GM19463 (cell line): ENCODE data around the gene GPR65.
"Not testable (repeated sequence)": the region's sequence is repeated elsewhere in the genome, so short reads cannot be mapped to it uniquely, and the experiment has no call there.

ENCODE experiments used
- ATAC-seq: cut with Tn5 transposase; IDR thresholded peaks from one replicate; pipeline ENCODE4 v1.9.1; 2021; ENCODE audit warnings: mild to moderate bottlenecking, moderate library complexity; ENCODE audit not compliant: unreplicated experiment

Gene GPR65

DNA sequence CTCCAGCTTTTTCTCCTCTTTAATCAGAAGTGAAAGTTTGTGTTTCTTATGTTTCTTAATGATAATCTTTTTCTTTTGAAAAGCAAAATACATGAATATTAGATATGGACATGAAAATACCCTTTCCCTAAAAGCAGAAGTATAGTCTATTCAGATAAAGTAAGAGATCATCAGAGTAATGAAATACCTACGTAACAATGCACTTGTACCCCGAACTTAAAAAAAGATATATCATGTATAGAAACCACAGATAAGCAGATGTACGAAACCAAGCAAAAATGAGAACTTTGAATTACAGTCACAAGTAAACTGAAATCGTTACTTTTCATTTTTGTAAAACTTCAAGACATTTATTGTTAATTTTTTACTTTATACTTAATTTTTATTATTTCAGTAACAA lies 1.5 kb upstream of the GPR65 start:
- ATAC-seq = no peak

- ATAC-seq = no peak
Measured at GRCh38 chr14:88004506-88005036, 364 bp upstream of the GPR65 start.

- ATAC-seq = peak; percentile 89
Measured at GRCh38 chr14:88005978-88006851, 1.3 kb downstream of the GPR65 start.

GRCh38 chr14:88007608-88008007 lies 2.7 kb downstream of the GPR65 start:
- ATAC-seq = no peak

DNA sequence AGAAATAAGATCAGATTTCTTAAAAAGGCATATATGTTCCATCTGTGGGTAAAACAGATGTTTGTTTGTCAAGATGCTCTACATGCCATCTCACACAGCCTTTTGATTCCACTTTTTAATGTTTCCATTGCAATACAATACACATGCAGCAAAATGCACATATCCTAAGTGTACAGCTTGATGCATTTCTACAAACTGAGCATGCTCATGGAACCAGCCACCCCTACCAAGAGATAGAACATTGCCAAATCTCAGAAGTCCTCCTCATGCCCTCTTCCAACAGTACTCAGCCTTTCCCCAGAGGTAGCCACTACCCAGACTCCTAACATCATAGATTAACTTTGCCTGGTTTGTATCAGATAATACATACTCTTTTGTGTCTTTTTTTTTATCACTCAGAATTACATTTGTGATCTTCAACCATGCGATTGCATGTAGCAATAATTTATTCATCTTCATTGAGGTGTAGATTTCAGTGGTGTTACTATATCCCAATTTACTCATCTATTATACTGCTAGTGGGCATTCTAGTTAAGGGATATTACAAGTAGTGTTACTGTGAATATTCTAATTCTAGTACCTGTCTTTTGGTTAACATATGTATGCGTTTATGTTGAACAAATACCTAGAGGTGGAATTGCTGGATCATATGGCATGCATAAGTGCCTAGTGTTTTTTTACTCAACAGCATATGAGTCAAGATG lies 3.3 kb downstream of the GPR65 start:
- no peak for ATAC-seq

- ATAC-seq = no peak
Measured at GRCh38 chr14:88009486-88009885, 4.6 kb downstream of the GPR65 start.

GRCh38 chr14:88010331-88010730 lies 5.4 kb downstream of the GPR65 start:
- no peak for ATAC-seq

GRCh38 chr14:88012495-88012894 lies 7.6 kb downstream of the GPR65 start:
- ATAC-seq = no peak

DNA sequence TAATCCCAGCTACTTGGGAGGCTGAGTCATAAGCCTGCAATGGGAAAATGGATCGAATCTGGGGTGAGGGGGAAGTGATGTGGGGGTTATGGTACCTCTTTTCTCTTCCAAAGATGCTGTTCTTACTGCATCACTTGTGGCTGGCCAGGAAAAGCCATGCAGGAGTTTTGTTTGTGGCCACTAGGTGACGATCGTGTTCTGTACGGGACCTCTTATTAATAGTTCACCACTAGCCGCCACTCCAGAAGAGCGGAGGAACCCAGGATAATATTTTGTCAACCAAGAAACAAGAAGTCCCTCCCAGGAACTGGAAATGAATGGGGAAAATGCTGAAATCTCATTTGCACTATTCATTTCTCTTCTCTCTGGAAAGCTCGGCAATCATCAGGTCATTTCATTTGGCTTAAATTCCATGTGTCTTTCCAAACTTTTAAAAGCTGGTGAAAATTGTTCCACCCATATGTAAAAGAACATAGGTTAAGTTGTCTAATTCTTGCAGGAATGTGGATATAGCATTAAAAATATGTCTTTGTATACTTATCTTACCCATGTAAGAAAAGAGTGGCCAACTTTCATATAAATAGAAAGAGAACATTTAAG lies 8.9 kb downstream of the GPR65 start:
- peak; percentile 95 for ATAC-seq

GRCh38 chr14:88016768-88017167 lies 11.8 kb downstream of the GPR65 start:
- ATAC-seq = no peak

- ATAC-seq = no peak
Measured at GRCh38 chr14:88017535-88017934, 12.6 kb downstream of the GPR65 start.

GRCh38 chr14:88023658-88024187 lies 18.8 kb downstream of the GPR65 start:
- no peak for ATAC-seq

DNA sequence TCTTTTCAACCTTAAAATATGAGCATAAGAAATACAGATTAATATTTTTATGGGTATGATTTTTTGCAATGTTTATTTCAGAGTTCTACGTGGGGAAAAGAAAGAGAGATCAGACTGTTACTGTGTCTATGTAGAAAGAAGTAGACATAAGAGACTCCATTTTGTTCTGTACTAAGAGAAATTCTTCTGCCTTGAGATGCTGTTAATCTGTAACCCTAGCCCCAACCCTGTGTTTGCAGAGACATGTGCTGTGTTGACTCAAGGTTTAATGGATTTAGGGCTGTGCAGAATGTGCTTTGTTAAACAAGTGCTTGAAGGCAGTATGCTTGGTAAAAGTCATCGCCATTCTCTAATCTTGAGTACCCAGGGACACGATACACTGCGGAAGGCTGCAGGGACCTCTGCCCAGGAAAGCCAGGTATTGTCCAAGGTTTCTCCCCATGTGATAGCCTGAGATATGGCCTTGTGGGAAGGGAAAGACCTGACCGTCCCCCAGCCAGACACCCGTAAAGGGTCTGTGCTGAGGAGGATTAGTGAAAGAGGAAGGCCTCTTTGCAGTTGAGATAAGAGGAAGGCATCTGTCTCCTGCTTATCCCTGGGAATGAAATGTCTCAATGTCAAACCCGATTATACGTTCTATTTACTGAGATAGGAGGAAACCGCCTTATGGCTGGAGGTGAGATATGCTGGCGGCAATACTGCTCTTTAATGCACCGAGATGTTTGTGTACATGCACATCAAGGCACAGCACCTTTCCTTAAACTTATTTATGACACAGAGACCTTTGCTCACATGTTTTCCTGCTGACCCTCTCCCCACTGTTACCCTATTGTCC lies 19.5 kb downstream of the GPR65 start:
- ATAC-seq = not testable (repeated sequence)

GRCh38 chr14:88025313-88025712 lies 20.4 kb downstream of the GPR65 start:
- no peak for ATAC-seq

- no peak for ATAC-seq
Measured at GRCh38 chr14:88026890-88027289, 22.0 kb downstream of the GPR65 start.

GRCh38 chr14:88029500-88029899 lies 24.6 kb downstream of the GPR65 start:
- no peak for ATAC-seq

- no peak for ATAC-seq
Measured at GRCh38 chr14:88030079-88030478, 25.1 kb downstream of the GPR65 start.

GRCh38 chr14:88030892-88031291 lies 26.0 kb downstream of the GPR65 start:
- ATAC-seq = no peak

DNA sequence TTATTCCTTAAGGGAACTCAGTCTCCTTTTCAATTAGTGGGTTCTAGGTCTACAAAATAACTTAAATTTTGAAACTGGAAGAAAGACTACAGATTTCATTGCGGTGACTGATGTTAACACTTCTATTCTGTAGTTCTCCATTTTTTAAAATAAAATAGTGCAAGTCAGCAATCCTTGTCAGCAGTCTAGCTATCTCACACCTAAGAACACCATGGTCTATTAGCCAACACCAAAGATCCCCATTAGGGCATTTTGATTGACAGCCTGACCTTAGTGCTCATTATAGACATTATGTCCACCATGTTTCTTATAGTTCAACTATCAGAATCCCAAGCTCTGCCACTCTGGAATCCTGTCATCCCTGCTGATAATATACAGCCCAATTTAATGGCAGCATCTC lies 27.4 kb downstream of the GPR65 start:
- no peak for ATAC-seq

GRCh38 chr14:88034076-88034475 lies 29.1 kb downstream of the GPR65 start:
- no peak for ATAC-seq
